HepG2 (cell line): ENCODE results near the gene ZNF792. TPM values are rescaled to one million over a fixed set of nuclear protein-coding genes. Genes with fewer than 3 reads are reported as not detected.
A peak's percentile ranks its signal among the peaks of the same experiment; 100 is the strongest.

Experiments used
- JARID2 ChIP-seq: sonication (generic); formaldehyde crosslinking; IDR thresholded peaks from 2 replicates; pipeline ENCODE4 v1.8.1; 2023; ENCODE audit warnings: missing genetic modification reagents, inconsistent platforms; ENCODE audit not compliant: insufficient replicate concordance
- MED8 ChIP-seq: sonication (generic); formaldehyde crosslinking; IDR thresholded peaks from 2 replicates; pipeline ENCODE4 v1.8.1; 2023; ENCODE audit warnings: mild to moderate bottlenecking, missing genetic modification reagents; ENCODE audit not compliant: insufficient replicate concordance
- NBN ChIP-seq: fragments of 450-650 bp; conservative IDR thresholded peaks from 2 replicates; pipeline ENCODE4 v1.6.1; 2017
- SIX1 ChIP-seq: sonication (generic); formaldehyde crosslinking; IDR thresholded peaks from 2 replicates; pipeline ENCODE4 v1.4.0; 2020; ENCODE audit warnings: missing genetic modification reagents, borderline replicate concordance
- U2AF1 ChIP-seq: fragments of 200-400 bp; formaldehyde crosslinking; optimal IDR thresholded peaks from 2 replicates; pipeline ENCODE3; 2017; ENCODE audit warnings: mild to moderate bottlenecking, low read depth, low read length
- ZBTB42 ChIP-seq: sonication (generic); formaldehyde crosslinking; IDR thresholded peaks from 2 replicates; pipeline ENCODE4 v1.5.0; 2020; ENCODE audit warnings: mild to moderate bottlenecking, missing genetic modification reagents
- ZIK1 ChIP-seq: sonication (generic); formaldehyde crosslinking; IDR thresholded peaks from 2 replicates; pipeline ENCODE4 v1.5.0; 2020; ENCODE audit warnings: mild to moderate bottlenecking, low read depth, missing genetic modification reagents, borderline replicate concordance
- ZMYM2 ChIP-seq: sonication (generic); formaldehyde crosslinking; IDR thresholded peaks from 2 replicates; pipeline ENCODE4 v1.8.0; 2022; ENCODE audit warnings: mild to moderate bottlenecking, missing genetic modification reagents
- ZMYM3 ChIP-seq: sonication (generic); formaldehyde crosslinking; IDR thresholded peaks from 2 replicates; pipeline ENCODE4 v1.5.1; 2020; ENCODE audit warnings: mild to moderate bottlenecking, missing genetic modification reagents
- ZNF17 ChIP-seq: sonication (generic); formaldehyde crosslinking; IDR thresholded peaks from 2 replicates; pipeline ENCODE4 v1.5.0; 2020; ENCODE audit warnings: mild to moderate bottlenecking, missing genetic modification reagents
- ZNF205 ChIP-seq: IDR thresholded peaks from 2 replicates; pipeline ENCODE4 v1.6.1; 2018; ENCODE audit warnings: missing biosample characterization, missing genetic modification reagents
- ZNF335 ChIP-seq: sonication (generic); formaldehyde crosslinking; IDR thresholded peaks from 2 replicates; pipeline ENCODE4 v1.4.0; 2020; ENCODE audit warnings: missing genetic modification reagents
- ZNF441 ChIP-seq: sonication (generic); formaldehyde crosslinking; IDR thresholded peaks from 2 replicates; pipeline ENCODE4 v1.7.0; 2021; ENCODE audit warnings: missing genetic modification reagents, borderline replicate concordance
- ZNF605 ChIP-seq: sonication (generic); formaldehyde crosslinking; IDR thresholded peaks from 2 replicates; pipeline ENCODE4 v1.8.0; 2022; ENCODE audit warnings: mild to moderate bottlenecking, missing genetic modification reagents
- polyA plus RNA-seq, 8 experiments: library from polyadenylated mRNA; depleted of rRNA in 3 of 8; stranded (reverse) in 7 of 8; unstranded in 1 of 8; fragments of >200 nt; fragmentation: Illumina TruSeq in 4 of 8; extraction: Trizol in 4 of 8; gene quantifications; 2 replicates each; pipeline versions ENCODE4 v1.2.1 to v1.2.3, GENCODE V29; 2011 to 2016; ENCODE audit warnings: low read depth in 4 of 8, missing spikeins in 1 of 8, mixed read lengths in 1 of 8; ENCODE audit not compliant: insufficient read depth in 1 of 8
- total RNA-seq, 5 experiments: library from RNA; depleted of rRNA; stranded (reverse); fragments of >200 nt; fragmentation: Illumina TruSeq; extraction: Trizol; gene quantifications; 2 replicates each; pipeline ENCODE4 v1.2.3, GENCODE V29; 2016; ENCODE audit warnings: low read depth in 1 of 5
- TF ChIP-seq, protein P1 (sequence below): sonication (generic); formaldehyde crosslinking; conservative IDR thresholded peaks from 2 replicates; pipeline ENCODE4 v1.5.0; 2020; ENCODE audit warnings: missing genetic modification reagents
- TF ChIP-seq, protein P2 (sequence below): sonication (generic); formaldehyde crosslinking; IDR thresholded peaks from 2 replicates; pipeline ENCODE4 v1.4.0; 2020; ENCODE audit warnings: missing genetic modification reagents, borderline replicate concordance
- TF ChIP-seq, protein P3 (sequence below): sonication (generic); formaldehyde crosslinking; IDR thresholded peaks from 2 replicates; pipeline ENCODE4 v1.4.0; 2020; ENCODE audit warnings: mild to moderate bottlenecking, missing genetic modification reagents
- TF ChIP-seq, protein P4 (sequence below): sonication (generic); formaldehyde crosslinking; conservative IDR thresholded peaks from 2 replicates; pipeline ENCODE4 v1.8.0; 2022; ENCODE audit warnings: mild to moderate bottlenecking, moderate library complexity, missing genetic modification reagents

Gene ZNF792
- total and polyA plus RNA-seq, 2 of the 13 experiments (the other 11 are each of a cell fraction or from before 2014, with no cell fraction given) = 5.5 to 11.5 TPM

DNA sequence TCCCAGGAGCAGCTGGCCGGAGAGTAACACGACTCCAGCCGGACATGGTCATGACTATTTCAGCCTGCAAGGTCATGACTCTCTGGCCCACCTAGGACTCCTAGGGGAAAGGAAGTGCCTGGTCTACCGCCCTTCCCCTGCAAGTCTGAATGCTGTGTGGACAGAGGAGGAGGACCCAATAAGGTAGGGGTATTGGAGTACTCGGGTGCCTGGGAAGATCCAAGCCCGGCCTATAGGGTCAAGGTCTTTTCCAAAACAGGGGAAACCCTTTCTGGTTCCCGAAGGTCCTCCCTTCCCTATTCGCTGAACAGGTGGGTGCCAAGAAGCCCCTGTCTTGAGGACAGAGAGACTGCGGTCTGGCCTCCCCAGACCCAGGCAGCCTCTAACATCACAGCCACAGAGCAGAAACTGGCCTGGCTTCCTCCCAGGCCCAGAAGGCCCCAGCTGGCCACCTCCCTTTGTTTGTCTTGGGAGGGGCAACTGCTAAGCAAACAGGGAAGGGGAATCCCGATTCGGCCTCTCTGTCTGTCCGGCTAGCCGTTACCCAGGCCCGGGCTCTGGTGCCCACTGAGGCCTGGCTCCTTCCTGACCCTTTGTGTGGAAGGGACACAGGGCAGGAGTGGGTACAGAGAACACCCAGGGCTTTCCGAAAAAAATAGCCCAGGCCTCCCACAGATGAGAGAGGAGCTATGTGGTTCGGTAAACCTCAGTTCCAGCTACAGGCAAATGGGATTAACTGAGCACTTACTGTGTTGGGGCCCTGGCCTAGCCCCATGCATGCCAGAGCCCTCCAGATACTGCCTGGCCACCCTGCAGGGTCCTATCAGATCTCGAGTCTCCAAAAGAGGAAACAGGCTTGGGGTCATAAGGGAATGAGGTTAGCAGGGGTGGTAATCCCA, 30.9 kb upstream of the ZNF792 start (continued):
- TF ChIP-seq, protein P1, sequence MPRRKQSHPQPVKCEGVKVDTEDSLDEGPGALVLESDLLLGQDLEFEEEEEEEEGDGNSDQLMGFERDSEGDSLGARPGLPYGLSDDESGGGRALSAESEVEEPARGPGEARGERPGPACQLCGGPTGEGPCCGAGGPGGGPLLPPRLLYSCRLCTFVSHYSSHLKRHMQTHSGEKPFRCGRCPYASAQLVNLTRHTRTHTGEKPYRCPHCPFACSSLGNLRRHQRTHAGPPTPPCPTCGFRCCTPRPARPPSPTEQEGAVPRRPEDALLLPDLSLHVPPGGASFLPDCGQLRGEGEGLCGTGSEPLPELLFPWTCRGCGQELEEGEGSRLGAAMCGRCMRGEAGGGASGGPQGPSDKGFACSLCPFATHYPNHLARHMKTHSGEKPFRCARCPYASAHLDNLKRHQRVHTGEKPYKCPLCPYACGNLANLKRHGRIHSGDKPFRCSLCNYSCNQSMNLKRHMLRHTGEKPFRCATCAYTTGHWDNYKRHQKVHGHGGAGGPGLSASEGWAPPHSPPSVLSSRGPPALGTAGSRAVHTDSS (CRISPR knock-in tag) = no peak
- TF ChIP-seq ZNF205 (CRISPR knock-in tag) (no peak; the same call in 1 of the 2 replicates), ZMYM2 (CRISPR knock-in tag) (no peak; the same call in 1 of the 2 replicates), MED8 (CRISPR knock-in tag) (peak; percentile 67), ZNF605 (CRISPR knock-in tag) (0 out of 2 replicates have a peak, but pooled peaks have one; percentile 42), ZMYM3 (peak; percentile 50; the same call in 1 of the 2 replicates), ZNF441 (CRISPR knock-in tag) (peak; percentile 62; the same call in 1 of the 2 replicates), ZIK1 (no peak), U2AF1 (peak; percentile 9), NBN (no peak), ZNF335 (CRISPR knock-in tag) (peak; percentile 80), ZNF17 (CRISPR knock-in tag) (no peak), ZBTB42 (CRISPR knock-in tag) (no peak), SIX1 (CRISPR knock-in tag) (peak; percentile 70; the same call in 1 of the 2 replicates), JARID2 (no peak)
- TF ChIP-seq, protein P2, sequence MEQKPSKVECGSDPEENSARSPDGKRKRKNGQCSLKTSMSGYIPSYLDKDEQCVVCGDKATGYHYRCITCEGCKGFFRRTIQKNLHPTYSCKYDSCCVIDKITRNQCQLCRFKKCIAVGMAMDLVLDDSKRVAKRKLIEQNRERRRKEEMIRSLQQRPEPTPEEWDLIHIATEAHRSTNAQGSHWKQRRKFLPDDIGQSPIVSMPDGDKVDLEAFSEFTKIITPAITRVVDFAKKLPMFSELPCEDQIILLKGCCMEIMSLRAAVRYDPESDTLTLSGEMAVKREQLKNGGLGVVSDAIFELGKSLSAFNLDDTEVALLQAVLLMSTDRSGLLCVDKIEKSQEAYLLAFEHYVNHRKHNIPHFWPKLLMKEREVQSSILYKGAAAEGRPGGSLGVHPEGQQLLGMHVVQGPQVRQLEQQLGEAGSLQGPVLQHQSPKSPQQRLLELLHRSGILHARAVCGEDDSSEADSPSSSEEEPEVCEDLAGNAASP (CRISPR knock-in tag) = peak; percentile 85
- TF ChIP-seq, protein P3, sequence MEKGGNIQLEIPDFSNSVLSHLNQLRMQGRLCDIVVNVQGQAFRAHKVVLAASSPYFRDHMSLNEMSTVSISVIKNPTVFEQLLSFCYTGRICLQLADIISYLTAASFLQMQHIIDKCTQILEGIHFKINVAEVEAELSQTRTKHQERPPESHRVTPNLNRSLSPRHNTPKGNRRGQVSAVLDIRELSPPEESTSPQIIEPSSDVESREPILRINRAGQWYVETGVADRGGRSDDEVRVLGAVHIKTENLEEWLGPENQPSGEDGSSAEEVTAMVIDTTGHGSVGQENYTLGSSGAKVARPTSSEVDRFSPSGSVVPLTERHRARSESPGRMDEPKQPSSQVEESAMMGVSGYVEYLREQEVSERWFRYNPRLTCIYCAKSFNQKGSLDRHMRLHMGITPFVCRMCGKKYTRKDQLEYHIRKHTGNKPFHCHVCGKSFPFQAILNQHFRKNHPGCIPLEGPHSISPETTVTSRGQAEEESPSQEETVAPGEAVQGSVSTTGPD (CRISPR knock-in tag) = no peak
- TF ChIP-seq, protein P4, sequence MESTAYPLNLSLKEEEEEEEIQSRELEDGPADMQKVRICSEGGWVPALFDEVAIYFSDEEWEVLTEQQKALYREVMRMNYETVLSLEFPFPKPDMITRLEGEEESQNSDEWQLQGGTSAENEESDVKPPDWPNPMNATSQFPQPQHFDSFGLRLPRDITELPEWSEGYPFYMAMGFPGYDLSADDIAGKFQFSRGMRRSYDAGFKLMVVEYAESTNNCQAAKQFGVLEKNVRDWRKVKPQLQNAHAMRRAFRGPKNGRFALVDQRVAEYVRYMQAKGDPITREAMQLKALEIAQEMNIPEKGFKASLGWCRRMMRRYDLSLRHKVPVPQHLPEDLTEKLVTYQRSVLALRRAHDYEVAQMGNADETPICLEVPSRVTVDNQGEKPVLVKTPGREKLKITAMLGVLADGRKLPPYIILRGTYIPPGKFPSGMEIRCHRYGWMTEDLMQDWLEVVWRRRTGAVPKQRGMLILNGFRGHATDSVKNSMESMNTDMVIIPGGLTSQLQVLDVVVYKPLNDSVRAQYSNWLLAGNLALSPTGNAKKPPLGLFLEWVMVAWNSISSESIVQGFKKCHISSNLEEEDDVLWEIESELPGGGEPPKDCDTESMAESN = peak; percentile 56; the same call in 1 of the 2 replicates
